ENCODE measurements around the gene NGFR.

NGFR gene

GRCh38 chr17:49469831-49470810, 25.0 kb upstream of the NGFR start:
- DNase-seq, result peak; percentile 27

GRCh38 chr17:49471089-49471683, 23.9 kb upstream of the NGFR start:
- DNase-seq, result no peak

GRCh38 chr17:49471769-49472168, 23.3 kb upstream of the NGFR start:
- DNase-seq, result no peak

GRCh38 chr17:49472527-49472926, 22.6 kb upstream of the NGFR start:
- no peak for DNase-seq

GRCh38 chr17:49473900-49474751, 21.0 kb upstream of the NGFR start:
- no peak for DNase-seq

GRCh38 chr17:49477709-49478108, 17.4 kb upstream of the NGFR start:
- no peak for DNase-seq

GRCh38 chr17:49480836-49481615, 14.1 kb upstream of the NGFR start:
- no peak for DNase-seq

GRCh38 chr17:49482144-49482817, 12.8 kb upstream of the NGFR start:
- no peak for DNase-seq

- no peak for DNase-seq
These were observed 11.2 kb upstream of the NGFR start for GRCh38 chr17:49483599-49484509.

- DNase-seq, result no peak
These were observed 10.5 kb upstream of the NGFR start for GRCh38 chr17:49484588-49484987.

- no peak for DNase-seq
These were observed 9.0 kb upstream of the NGFR start for GRCh38 chr17:49486012-49486641.

- DNase-seq, result no peak
These were observed 7.9 kb upstream of the NGFR start for GRCh38 chr17:49487183-49487582.

- no peak for DNase-seq
These were observed 6.5 kb upstream of the NGFR start for GRCh38 chr17:49488612-49489011.

GRCh38 chr17:49489348-49489747, 5.7 kb upstream of the NGFR start:
- no peak for DNase-seq

GRCh38 chr17:49490276-49490675, 4.8 kb upstream of the NGFR start:
- no peak for DNase-seq

GRCh38 chr17:49491192-49491769, 3.8 kb upstream of the NGFR start:
- no peak for DNase-seq

- no peak for DNase-seq
These were observed 601 bp upstream of the NGFR start for GRCh38 chr17:49494399-49494985.

- DNase-seq, result no peak
These were observed 719 bp downstream of the NGFR start for GRCh38 chr17:49495842-49496182.

- DNase-seq, result peak; percentile 35
These were observed 1.2 kb downstream of the NGFR start for GRCh38 chr17:49496183-49496866.

Data from fibroblast of skin of abdomen (primary cell).